Measurements from ENCODE around the gene ICAM3.
"Not testable (repeated sequence)": the region's sequence is repeated elsewhere in the genome, so short reads cannot be mapped to it uniquely, and the experiment has no call there.

Gene ICAM3

GRCh38 chr19:10339380-10339960 is at the start of gene ICAM3:
Gene ICAM3 (minus strand): TSS chr19:10339624. CDS start chr19:10339614, 10 bp downstream.
- in situ Hi-C loops (cut with MboI; ENCODE audit: low sequenced_read_pairs) = no loop called here

GRCh38 chr19:10388957-10389356 is 49.5 kb upstream of the ICAM3 start:
- in situ Hi-C loops (cut with MboI; ENCODE audit: low sequenced_read_pairs) = no loop called here

DNA sequence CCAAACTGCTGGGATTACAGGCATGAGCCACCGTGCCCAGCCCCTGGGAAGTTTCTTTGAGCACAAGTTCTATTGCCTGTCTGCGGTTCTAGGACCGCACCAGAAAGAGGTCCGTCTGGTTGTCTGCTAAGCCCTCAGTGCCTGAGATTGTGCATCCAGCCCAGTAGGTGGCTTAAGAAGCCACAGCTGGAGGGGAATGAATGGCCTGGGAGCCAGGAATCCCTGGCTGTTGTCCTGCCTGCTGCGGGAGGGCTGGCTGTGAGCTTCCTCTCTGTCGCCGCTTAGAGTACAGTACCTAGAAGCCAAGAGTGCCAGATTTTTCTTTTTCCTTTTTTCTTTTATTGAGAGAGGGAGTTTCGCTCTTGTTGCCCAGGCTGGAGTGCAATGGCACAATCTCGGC is 45.2 kb upstream of the ICAM3 start:
- in situ Hi-C loops (cut with MboI; ENCODE audit: low sequenced_read_pairs) = no loop called here

DNA sequence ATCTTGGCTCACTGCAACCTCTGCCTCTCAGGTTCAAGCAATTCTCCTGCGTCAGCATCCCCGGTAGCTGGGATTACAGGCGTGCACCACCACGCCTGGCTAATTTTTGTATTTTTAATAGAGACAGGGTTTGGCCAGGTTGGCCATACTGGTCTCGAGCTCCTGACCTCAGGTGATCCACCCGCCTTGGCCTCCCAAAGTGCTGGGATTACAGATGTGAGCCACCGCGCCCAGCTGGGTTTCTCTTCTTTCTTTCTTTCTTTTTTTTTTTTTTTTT is 43.7 kb upstream of the ICAM3 start:
- in situ Hi-C loops (cut with MboI; ENCODE audit: low sequenced_read_pairs) = not testable (repeated sequence)

DNA sequence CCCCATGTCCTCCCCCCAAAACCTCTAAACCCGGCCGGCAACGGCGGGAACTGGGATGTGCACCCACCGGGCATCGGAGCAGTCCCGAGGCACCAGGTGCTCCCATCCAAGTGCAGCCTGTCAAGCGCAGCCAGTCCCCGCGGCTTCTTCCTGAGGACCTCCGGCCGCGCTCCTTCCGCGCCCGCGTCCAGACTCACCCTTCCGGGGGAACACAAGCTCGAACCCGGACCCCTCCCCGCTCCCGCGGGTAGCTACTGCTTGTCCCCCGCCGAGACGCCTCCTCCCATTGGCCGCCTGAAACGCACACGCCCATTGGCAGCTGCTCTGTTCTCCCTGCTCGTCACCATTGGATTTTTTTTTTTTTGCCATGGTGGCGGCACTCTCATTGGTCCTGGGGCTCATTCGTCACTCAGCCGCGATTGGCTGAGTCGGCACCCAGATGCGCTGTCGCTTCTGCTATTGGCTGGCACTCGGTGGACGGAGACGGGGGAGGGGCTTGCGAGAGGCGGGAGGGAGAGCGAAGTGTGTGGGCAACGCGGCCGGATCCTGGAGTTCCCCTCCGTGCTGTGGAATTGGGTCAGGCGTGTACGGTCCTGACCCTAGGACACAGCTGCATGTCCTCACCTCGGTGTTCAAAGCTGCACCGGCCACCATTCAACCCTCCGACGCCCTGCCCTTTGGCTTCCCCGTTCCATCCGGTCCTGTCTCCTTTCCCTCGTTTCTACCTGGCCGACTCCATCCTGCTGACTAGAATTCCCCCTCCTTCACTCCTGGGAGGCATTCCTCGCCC is 41.1 kb upstream of the ICAM3 start, which contains the start of gene TYK2:
TYK2 (minus strand) TSS at position 260 of the 790 bp plus-strand sequence. CDS start 2,166 bp downstream, outside the sequence.
- in situ Hi-C loops (cut with MboI; ENCODE audit: low sequenced_read_pairs) = no loop called here

DNA sequence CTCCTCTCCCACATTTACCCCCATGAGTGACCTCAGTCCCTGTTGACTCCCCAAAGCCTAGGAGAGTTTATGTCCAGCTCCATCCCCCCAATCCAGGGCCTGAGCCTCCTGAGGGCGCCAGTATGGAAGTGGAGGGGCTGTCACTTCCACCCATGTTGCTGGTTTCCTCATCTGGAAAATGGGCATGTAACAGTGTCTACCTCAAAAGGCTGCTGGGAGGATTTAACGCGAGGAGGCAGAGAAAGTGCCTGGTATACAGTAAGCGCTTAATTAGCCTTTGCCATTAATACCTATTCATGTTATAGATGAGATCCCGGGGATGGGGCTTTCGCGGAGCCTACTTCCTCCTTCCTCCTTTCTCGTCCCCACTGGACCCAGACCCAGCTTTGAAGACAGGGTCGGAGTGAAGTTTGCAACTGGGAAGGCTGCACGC is 40.5 kb upstream of the ICAM3 start:
- in situ Hi-C loops (cut with MboI; ENCODE audit: low sequenced_read_pairs) = no loop called here

DNA sequence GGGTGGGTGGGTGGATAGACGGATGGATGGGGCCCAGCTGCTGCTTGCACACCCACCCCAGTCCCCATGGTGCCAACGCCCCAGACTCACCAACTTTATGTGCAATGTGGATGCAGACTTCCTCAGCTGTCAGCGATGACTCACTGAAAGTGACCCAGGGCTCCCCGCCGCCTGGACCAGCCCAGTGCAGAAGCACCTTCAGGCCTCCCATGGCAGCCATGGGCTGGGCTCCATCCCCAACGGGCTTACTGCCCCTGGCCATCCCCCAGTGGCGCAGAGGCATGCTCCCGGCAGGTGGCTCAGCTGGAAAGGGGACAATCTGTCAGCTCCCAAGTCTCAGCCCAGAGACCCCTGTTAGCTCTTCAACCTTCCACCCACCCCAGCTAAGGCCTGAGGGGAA is 38.7 kb upstream of the ICAM3 start:
- in situ Hi-C loops (cut with MboI; ENCODE audit: low sequenced_read_pairs) = no loop called here

GRCh38 chr19:10377140-10377640 is 37.8 kb upstream of the ICAM3 start:
- in situ Hi-C loops (cut with MboI; ENCODE audit: low sequenced_read_pairs) = not testable (repeated sequence)

DNA sequence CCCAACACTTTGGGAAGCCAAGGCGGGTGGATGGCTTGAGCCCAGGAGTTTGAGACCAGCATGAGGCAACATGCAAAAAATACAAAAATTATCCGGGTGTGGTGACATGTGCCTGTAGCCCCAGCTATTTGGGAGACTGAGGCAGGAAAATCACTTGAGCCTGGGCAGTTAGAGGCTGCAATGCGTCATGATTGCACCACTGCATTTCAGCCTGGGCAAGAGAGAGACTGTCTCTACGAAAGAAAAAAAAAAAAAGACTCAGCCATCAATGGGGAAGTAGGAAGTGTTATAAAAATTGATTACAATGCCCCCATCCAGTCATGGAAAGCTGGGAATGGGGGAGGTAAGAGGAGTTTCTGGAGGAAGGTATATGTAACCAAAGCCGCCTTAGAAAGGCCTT is 35.5 kb upstream of the ICAM3 start:
- in situ Hi-C loops (cut with MboI; ENCODE audit: low sequenced_read_pairs) = no loop called here

- in situ Hi-C loops (cut with MboI; ENCODE audit: low sequenced_read_pairs) = no loop called here
Measured at GRCh38 chr19:10372690-10373089, 33.3 kb upstream of the ICAM3 start.

GRCh38 chr19:10368101-10368803 is 28.8 kb upstream of the ICAM3 start:
- in situ Hi-C loops (cut with MboI; ENCODE audit: low sequenced_read_pairs) = no loop called here

- in situ Hi-C loops (cut with MboI; ENCODE audit: low sequenced_read_pairs) = not testable (repeated sequence)
Measured at GRCh38 chr19:10366950-10367512, 27.6 kb upstream of the ICAM3 start.

DNA sequence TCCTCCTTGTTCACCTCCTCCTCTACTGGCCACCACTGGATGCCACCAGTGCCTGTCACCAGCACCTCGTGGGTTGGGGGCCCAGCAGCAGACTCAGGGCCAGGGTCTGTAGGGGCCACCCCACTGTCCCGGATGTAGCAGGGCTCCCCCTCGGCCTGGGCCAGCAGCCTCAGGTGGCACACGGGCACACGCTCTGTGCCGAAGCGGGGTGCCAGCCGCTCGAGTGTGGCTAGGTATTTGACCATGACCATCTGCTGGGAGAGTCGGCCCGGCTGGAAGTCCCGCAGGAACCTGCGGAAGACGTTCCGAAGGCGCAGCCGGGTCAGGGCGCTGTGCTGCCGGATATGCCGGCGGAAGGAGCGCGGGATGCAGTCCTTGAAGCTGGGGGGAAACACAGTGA is 26.1 kb upstream of the ICAM3 start:
- in situ Hi-C loops (cut with MboI; ENCODE audit: low sequenced_read_pairs) = no loop called here

- in situ Hi-C loops (cut with MboI; ENCODE audit: low sequenced_read_pairs) = no loop called here
Measured at GRCh38 chr19:10364644-10365043, 25.2 kb upstream of the ICAM3 start.

DNA sequence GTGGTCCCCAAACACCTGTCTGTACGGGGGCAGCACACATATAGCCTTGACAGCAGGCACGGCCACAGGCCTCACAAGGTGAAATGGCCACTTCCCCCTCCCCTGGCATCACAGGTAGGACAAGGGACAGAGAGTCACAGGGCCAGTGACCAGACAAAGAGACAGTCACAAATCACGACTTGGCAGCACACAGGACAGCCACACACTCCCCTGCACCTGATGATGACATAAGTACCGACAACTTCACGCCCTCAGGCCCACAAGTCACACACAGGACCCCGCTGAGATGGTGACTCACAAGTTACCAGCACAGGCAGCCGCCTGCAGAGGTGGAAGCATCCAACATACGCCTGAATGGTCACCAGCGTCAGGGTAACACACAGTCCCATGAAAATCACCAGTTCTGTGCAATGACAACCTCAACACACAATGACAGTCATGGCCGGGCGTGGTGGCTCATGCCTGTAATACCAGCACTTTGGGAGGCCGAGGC is 24.4 kb upstream of the ICAM3 start:
- in situ Hi-C loops (cut with MboI; ENCODE audit: low sequenced_read_pairs) = no loop called here

- in situ Hi-C loops (cut with MboI; ENCODE audit: low sequenced_read_pairs) = no loop called here
Measured at GRCh38 chr19:10362259-10362658, 22.8 kb upstream of the ICAM3 start.

GRCh38 chr19:10361569-10362011 is 22.2 kb upstream of the ICAM3 start:
- in situ Hi-C loops (cut with MboI; ENCODE audit: low sequenced_read_pairs) = no loop called here

DNA sequence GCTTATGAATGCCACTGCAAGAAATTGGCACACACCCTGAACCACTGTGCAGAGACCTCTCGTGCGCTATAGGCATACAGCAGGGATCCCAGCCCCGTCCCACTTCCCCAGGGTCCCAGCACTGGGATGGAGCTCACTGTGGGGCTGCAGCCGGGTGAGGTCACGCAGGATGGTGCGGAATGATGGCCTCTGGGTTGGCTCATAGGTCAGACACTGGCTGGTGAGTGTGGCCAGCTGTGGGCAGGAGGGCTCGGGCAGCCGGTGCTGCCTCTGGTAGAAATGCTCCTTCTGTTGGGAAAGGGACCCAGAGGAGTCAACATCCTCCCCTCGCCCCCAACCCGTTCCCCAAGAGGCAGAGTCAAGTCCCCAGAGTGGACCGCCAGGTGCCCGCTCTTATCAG is 17.0 kb upstream of the ICAM3 start:
- in situ Hi-C loops (cut with MboI; ENCODE audit: low sequenced_read_pairs) = no loop called here

DNA sequence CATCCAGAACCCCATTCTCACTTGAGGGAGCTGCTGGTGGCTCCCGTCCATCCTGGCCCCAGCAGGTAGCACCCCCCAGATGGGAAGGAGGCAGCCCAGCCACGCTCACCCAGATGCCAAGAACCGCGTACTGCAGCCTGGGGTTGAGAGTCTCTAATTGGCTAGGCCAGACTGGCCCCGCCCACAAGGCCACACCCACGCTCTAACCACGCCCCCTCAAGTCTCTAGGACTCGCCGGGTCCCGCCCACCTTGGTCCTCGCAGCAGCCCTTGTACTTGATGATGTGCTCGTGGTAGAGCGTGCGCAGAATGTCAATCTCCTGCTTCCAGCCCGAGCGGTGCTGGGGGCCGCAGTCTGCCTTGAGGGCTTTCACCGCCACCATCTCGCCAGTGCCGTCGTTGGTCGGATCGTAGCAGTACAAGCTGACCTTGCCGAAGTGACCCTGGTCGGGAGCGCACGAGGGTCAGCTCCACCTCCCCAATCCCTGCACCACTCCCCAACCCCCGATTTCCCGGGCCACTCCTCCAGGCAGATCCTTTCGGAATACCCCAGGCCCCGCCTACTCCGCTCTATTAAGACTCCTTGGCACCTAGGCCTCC is 14.5 kb upstream of the ICAM3 start:
- in situ Hi-C loops (cut with MboI; ENCODE audit: low sequenced_read_pairs) = no loop called here

GRCh38 chr19:10352764-10353671 is 13.6 kb upstream of the ICAM3 start:
- in situ Hi-C loops (cut with MboI; ENCODE audit: low sequenced_read_pairs) = no loop called here

Data from hTERT RPE-1 (cell line).